Keratinocyte (primary cell): Measurements from ENCODE around the gene TFIP11.

ENCODE experiments used
- CTCF ChIP-seq, 3 experiments: IDR thresholded peaks in 1 of 3; conservative IDR thresholded peaks in 1 of 3; optimal IDR thresholded peaks in 1 of 3; 2 replicates in 2 of 3; 3 replicates in 1 of 3; pipeline versions ENCODE3 to v1.5.1; 2011; ENCODE audit warnings: low read length in 3 of 3, mild to moderate bottlenecking in 3 of 3, moderate library complexity in 2 of 3, control low read depth in 1 of 3, inconsistent platforms in 1 of 3; ENCODE audit not compliant: insufficient read depth in 2 of 3; ENCODE audit errors: extremely low read depth in 1 of 3
- EZH2 ChIP-seq: IDR thresholded peaks from one replicate; pipeline ENCODE4 v1.6.1; 2012; ENCODE audit warnings: inconsistent platforms, mild to moderate bottlenecking, low read length, moderate library complexity

- no peak for TF ChIP-seq CTCF (optimal IDR thresholded peaks at IDR 0.05 in 1 of 3, IDR thresholded peaks at IDR 0.05 in 1 of 3, conservative IDR thresholded peaks at IDR 0.05 in 1 of 3; ENCODE audit: extremely low read depth in 1 of 3, insufficient read depth in 2 of 3, low read length in 3 of 3)
- TF ChIP-seq EZH2, result no peak
These were observed 37.7 kb upstream of the TFIP11 start for GRCh38 chr22:26549902-26550497.
